T-helper 2 cell (primary cell): ENCODE data around the gene VRTN.

Experiments used
- DNase-seq, 5 experiments: peaks; one replicate each; pipeline versions ENCODE4 v3.0.0 to v3.0.0-alpha.2; 2012 to 2022

VRTN gene

DNA sequence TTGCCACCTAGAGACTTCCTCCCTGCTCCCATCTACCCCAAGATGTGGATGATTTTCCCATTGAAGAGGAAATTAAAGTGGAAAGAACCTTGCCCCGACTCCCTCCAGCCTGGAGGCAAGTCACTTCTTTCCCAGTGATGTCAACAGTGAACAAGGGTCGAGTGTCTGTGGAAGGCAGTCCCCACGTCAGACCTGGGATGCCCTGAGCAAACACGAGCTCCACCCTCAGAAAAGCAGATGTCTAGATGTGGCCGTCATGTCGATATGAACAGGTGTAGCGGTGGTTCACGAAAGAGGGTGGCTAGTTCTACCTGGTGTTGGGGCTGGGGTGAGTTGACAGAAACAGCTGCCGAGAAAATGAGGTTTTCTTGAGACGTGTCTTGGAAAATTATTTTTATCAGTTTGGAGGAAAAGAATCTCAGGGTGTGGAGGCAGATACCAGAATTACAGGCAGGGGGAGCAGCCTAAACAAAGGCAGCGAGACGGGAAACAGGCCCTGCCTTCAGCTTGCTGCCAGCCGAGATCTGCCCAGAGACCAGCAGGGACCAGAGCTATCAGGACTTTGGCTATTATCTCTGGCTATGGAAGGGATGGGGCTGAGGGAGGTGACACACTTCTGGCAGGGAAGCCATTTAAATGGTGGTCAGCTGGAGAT lies 51.9 kb downstream of the VRTN start:
- DNase-seq: no peak

DNA sequence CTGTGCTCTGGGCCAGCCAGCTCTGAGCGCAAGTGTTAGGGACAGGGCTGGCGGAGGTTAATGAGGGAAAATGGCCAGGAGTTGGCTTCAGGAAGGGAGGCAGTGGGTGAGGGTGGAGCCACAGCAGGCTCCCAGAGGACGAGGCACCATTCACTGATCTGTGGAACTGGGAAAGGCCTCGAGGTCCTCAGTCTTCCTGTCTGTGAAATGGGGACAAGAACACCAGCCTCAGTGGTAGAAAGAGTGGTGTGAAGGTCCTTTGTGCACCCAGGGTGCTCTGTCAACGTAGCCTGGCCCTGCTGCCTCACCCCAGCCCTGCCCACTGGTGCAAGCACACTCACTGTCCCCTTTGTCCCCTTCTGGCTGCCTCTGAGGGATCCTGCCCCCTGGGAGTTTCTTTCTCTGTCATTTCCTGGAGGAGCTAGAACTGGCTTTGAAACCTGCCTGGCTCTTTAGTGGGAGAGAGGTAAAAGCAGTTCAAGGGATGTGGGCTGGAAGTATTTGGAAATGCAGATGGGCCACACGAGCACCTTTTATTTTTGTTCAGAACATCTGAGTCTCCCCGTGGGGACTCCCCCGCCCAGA lies 52.7 kb downstream of the VRTN start:
- DNase-seq: no peak

DNA sequence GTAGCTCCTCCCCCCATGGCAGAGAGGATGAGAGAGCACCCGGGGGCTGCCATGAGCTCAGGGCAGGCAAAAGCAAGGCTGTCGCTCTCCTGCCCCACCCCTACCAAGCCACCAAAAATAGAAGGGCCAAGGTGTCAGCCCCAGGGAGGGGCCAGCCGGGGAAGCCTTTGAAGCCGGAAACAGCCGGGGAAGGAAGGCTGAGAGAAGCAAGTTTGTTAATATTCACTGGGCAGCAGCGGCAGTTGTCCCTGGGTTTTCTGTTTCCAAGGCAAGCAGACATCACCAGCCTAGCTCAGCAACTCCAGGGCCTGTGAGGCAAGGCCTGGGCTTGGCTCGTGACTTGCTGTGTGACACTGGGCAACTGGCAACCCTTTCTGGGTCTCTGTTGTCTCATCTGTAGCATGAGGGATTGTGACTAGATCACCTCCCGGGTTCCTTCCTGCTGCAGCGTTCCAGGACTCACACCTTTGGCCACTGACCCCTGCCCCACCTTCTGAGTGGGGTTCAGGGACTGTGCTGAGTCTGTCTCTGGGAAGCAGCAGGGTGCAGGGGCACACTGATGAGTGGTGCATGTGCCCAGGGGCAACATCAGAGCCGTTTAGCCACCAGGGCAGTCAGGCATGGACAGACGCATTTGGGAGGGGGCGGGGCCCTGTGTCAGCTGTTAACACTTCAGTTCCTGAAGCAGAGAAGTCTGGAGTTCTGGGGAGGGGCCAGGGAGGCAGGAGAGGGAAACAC lies 53.4 kb downstream of the VRTN start:
- DNase-seq: peak in 4 of 5 experiments; percentile 24 to 69 (median 46)

DNA sequence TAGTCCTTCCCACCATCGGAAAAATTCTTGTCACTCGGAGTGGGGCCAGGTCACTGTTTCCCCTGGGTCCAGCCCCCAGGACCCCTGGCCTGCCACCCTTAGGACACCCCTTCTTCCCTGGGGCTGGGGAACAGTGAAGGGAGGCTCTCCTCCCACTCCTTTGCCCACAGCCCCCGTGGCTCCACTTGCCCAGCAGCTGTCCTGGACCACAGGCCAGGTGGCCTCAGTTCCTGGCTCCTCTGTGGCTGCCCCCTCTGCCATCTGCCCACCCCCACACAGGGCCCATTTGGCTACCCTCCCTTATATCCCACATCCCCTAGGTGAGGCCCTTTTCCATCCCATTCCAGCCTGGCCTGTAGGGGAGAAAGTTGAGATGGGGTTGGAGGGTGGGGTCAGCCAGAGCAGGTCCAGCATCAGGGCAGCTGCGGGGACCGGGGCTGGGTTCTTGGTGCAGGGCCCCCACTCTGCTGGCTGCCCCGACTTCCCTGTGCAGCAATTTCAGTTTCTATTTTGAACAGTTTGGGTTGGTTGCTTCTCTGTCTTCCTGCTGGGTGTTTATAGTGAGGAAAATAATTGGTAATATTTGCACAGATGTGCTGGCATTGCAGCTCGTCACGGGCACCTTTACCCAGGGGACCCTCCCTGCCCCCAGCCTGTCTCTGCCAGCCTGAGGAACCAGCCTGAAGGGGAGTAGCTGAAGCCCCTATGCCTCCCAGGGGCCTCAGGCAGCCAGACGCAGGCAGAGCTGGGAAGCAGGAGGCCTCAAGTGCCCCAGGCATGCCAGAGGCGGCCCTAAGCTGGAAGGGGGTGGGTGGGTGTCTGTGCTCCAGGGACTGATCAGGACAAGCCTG lies 54.4 kb downstream of the VRTN start:
- no peak for DNase-seq

DNA sequence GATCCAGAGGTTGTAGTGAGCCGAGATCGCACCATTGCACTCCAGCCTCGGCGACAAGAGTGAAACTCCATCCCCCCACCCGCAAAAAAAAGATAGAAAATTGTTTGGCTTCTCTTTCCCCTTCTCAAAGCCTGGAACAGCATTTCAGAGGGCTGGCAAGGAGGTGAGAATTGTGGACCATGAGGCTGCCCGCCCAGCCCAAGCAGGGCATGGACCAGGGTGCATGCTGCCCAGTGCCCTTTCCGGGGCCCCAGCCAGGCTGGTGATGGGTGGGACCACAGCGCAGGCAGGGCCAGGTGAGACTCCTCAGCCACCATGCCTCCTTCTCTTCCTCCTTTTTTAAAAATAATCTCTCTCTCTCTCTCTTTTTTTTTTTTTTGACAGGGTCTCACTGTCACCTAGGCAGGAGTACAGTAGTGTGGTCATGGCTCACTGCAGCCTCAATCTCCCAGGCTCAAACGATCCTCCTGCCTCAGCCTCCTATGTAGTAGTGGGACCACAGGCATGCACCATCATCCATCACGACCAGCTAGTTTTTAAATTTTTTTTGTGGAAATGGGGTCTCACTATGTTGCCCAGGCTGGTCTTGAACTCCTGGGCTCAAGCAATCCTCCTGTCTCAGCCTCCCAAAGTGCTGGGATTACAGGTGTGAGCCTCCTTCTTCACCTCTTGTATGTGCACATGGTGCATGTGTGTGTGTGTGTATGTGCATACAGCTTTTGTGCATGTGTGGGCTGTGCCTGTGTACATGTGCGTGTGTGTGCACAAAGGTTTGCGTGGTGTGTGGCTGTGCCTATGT lies 55.5 kb downstream of the VRTN start:
- no peak for DNase-seq

DNA sequence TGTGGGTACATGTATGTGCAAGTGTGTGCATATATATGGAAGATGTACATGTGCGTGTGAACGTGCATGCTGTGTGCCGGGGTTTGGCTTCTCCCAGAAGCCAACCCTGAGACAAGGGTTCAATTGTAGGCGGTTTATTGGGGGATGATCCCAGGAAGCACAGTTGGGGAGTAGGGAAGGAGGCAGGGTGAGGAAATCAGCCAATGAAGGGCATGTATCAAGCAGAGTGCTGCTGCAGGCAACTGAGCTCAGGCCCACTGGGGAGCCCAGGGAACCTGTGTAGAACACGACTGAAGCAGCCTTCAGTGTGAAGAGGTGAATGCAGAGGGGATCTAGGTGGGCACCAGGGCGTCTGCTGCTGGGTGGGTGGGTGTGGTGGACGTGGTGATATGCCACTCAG lies 56.2 kb downstream of the VRTN start:
- no peak for DNase-seq

DNA sequence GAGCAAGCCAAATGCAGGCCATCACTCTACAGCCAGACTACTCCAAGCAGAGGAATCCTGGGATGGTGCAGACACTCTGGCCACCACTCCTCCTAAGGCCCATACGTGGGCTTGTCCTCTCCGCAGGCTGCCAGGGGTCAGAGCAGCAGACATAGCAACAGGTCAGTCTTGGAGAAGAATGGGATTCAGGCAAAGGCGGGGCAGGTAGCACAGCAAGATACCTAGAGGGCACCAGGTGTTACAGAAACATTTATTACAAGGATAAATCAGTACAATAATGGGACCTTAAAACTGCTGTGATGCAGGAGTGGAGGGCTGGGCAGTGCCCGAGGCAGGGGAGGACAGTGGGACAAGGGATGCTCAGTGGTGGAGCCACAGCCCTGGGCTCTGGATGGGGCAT lies 57.4 kb downstream of the VRTN start:
- no peak for DNase-seq

DNA sequence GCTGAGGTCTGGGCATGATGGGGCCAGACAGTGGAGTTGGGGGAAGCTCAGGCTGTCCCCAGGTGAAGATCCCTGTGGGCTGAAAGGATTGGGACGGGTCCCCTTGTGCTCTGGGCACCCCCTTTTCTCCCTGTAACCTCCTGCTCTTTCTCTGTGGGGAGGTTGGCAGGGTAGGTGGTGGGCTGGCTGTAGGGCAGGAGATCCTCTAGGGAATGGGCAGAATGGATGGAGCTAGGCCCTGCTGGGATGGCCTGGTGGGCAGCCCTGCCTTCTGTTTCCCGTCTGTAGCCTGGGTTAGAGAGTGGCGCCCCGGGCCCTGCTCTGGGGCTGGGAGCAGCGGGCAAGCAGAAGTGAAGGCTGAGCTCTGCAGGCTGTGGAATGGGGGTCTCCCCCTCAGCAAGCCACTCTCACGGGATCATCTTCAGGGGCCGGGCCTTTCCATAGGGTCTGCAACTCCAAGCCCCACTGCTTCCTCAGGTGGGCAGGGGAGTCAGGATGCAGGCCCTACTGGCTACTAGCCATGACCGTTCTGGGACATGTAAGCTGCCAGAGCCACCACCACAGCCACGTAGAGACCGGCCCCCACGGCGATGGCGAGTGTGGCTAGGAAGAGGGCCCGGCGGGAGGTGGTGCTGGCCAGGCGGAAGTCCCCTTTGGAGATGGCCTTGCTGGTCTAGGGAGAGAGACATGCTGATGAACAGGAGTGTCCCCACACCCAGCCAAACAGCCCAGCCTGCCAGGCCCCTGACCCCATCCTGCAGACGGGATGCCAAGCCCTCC lies 58.9 kb downstream of the VRTN start:
- DNase-seq: no peak

DNA sequence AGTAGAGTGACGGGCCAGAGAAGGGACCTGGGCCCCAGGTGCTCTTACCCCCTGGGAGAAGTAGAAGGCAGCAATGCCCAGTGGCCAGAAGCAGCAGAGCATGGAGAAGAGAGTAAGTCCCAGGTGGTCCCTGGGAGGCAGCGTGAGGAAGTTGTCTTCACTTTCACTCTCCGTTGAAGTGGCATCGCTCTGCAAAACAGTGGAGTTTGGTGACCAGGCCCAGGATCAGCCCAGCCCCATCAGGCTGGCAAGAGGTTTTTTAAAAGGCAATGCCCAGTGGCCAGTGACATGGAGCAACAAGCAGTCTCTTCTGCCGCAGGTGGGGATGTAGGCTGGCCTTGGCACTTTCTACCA lies 59.5 kb downstream of the VRTN start:
- DNase-seq: no peak

DNA sequence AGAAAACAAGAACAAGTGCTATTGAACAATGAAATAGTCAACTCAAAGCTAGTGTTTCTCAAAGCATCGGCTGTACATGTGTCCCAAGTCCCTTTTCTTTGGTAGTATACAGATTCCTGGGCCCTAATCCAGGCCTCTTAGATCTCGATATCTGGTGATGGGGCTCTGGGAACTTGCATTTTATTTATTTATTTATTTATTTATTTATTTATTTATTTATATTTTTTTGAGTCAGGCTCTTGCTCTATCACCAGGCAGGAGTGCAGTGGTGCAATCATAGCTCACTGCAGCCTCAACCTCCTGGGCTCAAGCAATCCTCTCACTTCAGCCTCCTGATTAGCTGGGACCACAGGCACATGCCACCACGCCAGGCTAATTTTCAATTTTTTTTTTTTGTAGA lies 60.6 kb downstream of the VRTN start:
- no peak for DNase-seq

DNA sequence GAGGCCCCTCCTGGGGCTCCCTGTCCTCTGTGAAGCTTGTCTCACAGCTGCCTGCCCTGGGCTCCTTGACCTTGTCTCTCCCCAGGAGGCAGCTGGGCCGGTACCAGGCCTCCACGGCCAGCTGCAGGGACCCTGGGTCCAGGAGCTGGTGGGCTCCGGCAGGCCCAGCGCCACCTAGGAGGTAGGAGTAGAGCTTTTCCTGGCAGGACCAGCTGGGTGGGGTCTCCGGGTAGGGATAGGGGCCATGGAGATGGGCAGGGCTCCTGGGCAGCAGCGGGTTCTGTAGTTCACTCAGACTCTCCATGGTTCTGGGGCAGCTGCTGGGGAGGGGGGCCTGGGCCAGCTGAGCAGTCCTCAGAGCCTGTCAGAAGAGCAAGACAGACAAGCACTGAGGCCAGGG lies 61.2 kb downstream of the VRTN start:
- no peak for DNase-seq
